HG03432 (cell line): ENCODE data around the gene TRMT10B.
"Not testable (repeated sequence)": the region's sequence is repeated elsewhere in the genome, so short reads cannot be mapped to it uniquely, and the experiment has no call there.

Experiments used
- ATAC-seq: cut with Tn5 transposase; IDR thresholded peaks from one replicate; pipeline ENCODE4 v1.9.1; 2021; ENCODE audit warnings: mild to moderate bottlenecking, moderate library complexity; ENCODE audit not compliant: unreplicated experiment

Gene TRMT10B

DNA sequence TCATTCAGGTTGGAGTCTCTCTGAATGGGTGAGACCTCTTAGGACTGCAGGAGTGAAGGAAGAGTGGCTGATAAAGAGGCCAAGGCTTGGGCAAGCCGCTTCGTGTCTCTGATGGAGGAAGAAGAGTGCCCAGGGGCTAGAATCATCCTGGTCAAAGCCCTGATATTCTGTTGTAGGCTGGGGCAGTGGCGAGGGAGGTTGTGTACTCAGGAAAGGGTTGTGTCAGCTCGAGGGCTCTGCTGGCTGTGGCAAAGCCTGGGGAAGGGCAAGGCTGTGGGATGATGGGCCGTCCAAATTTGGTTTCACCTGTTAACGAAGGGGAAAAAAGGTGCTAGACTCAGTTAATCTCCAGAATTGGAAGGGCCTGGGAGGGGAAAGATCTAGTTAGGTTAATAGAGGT lies 2.4 kb upstream of the TRMT10B start:
- ATAC-seq: no peak

- not testable (repeated sequence) for ATAC-seq
Observed at GRCh38 chr9:37751704-37752103, 1.9 kb upstream of the TRMT10B start.

DNA sequence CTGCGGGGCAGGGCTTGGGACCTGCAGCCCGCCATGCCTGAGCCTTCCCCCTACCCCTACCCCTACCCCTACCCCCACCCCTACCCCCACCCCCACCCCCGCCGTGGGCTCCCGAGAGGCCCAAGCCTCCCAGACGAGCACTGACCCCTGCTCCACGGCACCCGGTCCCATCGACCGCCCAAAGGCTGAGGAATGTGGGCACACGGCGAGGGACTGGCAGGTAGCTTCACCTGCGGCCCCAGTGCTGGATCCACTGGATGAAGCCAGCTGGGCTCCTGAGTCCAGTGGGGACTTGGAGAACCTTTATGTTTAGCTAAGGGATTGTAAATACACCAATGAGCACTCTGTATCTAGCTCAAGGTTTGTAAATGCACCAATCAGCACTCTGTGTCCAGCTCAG lies 1.5 kb upstream of the TRMT10B start:
- ATAC-seq: not testable (repeated sequence)

GRCh38 chr9:37752642-37753488 lies 740 bp upstream of the TRMT10B start:
- no peak for ATAC-seq

DNA sequence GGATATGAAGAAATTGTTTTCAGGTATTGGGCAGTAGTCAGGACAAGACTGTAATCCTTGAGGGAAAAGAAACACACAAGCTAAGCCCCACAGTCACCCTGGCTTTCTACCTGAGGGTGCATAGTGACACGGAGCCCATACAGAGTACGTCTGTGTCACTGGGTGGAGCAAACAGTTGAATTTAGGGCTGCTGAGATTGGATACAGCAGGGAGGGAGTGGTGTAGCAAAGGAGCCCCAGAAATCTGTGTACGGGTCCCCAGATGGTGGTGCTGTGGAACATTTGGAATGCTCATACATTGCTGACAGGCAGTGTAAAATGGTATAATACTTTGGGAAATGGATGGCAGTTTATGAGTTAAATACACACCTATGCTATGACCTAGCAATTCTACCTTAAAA lies 5.1 kb downstream of the TRMT10B start:
- no peak for ATAC-seq

DNA sequence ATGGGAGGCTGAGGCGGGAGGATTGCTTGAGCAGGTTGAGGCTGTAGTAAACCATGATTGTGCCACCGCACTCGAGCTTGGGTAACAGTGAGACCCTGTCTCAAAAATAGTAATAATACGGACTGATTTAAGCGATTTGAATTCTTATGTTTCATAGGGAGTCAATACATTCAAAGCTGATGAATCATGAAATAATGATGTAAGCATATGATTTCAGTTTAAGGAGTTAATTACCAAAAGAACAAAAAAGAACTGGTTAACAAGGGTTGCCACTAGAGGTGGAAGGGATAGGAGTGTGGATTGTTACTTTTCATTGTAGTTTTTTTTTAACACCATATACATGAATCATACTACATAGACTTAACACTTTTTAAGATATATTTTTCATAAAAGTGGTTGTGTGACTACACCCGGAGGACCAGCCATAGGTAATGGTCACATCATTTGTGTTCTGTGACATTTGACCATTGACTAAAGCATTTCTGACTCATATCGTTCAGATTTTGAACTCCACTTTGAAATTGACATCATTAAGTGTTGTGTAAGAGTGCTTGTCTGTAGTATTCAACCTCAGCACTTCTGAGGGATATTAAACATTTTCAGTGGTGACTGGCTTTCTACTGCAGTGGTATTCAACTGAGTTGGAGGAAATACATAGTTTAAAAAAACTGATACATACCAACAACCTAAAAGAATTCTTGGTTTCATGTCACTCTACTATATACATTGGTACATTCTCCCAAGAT lies 7.0 kb downstream of the TRMT10B start:
- no peak for ATAC-seq

GRCh38 chr9:37761511-37761910 lies 7.9 kb downstream of the TRMT10B start:
- no peak for ATAC-seq

GRCh38 chr9:37765263-37765662 lies 11.7 kb downstream of the TRMT10B start:
- not testable (repeated sequence) for ATAC-seq

DNA sequence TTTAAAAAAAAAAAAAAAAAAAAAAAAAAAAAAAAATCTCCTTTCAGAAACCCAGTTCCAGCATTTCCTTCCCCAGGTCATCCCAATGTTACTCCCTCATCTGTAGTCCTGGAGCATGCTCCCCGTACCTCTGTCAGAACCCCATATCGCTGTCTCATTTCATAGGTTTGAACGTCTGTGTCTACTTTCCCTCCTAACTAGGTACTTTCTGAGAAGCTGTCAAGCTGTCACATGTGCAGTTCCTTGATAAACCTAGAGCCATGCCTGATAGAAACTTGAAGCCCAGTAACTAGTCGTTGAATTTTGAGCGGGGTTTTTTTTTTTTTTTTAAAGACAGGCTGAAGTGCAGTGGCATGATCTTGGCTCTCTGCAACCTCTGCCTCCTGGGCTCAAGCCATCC lies 15.7 kb downstream of the TRMT10B start:
- ATAC-seq: no peak

DNA sequence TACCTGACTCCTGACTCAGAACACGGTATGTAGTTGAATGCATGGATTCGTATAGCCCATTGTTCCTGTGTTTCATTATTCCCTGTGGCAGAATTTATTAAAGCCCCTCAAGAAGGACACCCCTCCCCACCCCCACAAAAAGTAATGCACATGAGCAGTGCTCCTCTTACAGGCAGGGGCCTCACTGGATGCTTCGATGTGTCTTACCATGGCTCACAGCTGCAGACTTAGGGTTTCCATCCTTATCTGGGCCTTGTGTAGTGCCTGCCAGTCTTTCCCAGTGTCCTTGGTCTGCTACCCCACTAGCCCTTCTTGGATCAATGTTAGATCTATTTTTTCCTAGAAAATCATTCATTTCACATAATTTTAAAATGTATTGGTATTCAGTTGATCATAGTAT lies 16.4 kb downstream of the TRMT10B start:
- ATAC-seq: no peak

GRCh38 chr9:37775216-37775919 lies 21.8 kb downstream of the TRMT10B start:
- no peak for ATAC-seq

DNA sequence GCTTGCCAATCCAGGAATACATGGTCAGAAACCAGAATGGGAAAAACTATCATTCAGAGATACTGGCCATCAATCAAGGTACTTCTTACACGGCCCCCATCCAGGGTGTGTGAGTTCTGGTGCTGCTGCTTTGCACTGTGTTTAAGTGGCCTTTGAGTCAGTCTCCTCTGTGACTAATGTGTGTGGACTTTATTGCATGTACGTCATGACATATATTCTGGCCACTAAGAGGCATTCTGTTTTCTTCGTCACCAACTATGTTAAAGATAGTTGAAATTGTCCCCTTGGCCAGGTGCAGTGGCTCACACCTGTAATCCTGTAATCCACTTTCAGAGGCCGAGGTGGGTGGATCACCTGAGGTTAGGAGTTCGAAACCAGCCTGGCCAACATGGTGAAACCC lies 22.7 kb downstream of the TRMT10B start:
- no peak for ATAC-seq

GRCh38 chr9:37778534-37778933 lies 24.9 kb downstream of the TRMT10B start:
- ATAC-seq: no peak

DNA sequence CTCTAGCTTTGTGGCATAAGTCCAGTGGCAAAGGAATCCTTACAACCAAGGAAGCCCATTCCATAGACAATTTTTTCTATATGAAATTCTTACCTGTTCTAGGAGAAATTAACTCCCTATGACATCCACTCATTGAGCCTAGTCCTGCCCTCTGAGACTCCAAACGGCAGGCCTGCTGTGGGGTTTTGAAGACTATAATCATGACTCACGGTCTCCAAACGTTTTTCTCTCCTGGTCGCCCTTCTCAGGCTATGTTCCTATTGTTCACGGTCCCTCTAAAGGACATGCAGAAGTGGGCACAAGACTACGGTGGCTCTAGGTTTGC lies 30.6 kb downstream of the TRMT10B start:
- no peak for ATAC-seq

- peak; percentile 96 for ATAC-seq
Observed at GRCh38 chr9:37784616-37785483, 31.2 kb downstream of the TRMT10B start, which contains the start of gene EXOSC3. EXOSC3 (minus strand) TSS chr9:37785064; CDS start chr9:37785044, 20 bp downstream.

GRCh38 chr9:37787059-37787458 lies 33.5 kb downstream of the TRMT10B start:
- no peak for ATAC-seq

GRCh38 chr9:37788332-37788731 lies 34.7 kb downstream of the TRMT10B start:
- ATAC-seq: no peak

- ATAC-seq: no peak
Observed at GRCh38 chr9:37790096-37790495, 36.5 kb downstream of the TRMT10B start.

DNA sequence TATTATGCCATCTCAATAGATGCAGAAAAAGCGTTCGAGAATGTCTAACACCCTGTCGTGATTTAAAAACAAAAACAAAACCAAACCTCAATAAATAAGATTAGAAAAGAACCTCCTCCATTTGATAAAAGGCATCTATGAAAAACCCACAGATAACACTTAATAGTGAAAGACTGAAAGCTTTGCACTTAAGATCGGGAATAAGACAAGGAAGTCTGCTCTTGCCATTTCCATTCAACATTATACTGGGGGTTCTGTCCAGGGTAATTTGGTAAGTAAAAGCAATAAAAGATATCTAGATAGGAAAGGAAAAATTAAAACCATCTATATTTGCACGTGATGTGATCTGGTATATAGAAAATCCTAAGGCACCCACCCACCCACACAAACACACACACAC lies 38.5 kb downstream of the TRMT10B start:
- no peak for ATAC-seq

DNA sequence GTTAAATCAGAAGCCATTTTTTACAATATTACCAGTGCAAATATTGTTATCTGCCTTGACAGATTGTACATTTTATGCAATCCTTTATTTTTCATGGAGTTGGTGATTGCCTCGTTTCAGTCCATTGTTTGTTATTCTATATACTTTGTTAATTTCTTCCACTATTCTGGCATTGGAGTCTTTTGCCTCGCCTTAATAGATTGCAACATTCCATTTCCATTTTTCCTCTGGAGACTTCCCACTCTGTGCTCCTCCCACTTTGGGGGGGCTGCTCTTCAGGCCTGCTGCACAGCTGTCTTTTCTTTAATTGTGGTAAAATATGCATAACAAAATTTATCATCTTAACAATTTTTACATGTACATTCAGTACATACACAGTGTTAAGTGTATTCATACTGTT lies 42.6 kb downstream of the TRMT10B start:
- ATAC-seq: no peak

DNA sequence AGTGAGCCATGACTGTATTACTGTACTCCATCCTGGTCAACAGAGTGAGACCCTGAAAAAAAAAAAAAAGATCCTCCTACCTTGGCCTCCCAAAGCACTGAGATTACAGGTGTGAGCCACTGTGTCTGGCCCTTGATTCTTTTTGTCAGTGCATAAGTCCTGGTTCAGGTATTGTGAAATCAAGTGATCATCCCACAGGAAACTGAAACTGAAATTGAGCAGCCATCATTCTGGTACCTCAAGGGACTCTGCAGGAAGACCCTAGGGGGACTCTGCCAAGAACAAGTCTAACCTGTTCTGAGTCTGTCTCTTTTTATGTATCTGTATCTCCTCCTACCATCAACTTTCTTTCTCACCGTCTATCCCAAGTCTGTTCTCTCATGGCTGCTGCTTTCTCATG lies 45.1 kb downstream of the TRMT10B start:
- ATAC-seq: no peak
